Nephron (organoid): Measurements from ENCODE around the gene CTSE.
"Not testable (repeated sequence)": the region's sequence is repeated elsewhere in the genome, so short reads cannot be mapped to it uniquely, and the experiment has no call there.

Source experiments
- H3K27ac Mint-ChIP-seq, 3 experiments: 2 replicates each; pipeline ENCODE4 v1.8.0; 2020; ENCODE audit warnings: mixed read lengths in 3 of 3, mild to moderate bottlenecking in 2 of 3, moderate library complexity in 1 of 3
- H3K27me3 Mint-ChIP-seq: 2 replicates; pipeline ENCODE4 v1.8.0; 2021; ENCODE audit warnings: low read depth, mild to moderate bottlenecking, moderate library complexity, mixed read lengths
- H3K36me3 Mint-ChIP-seq: 2 replicates; pipeline ENCODE4 v1.8.0; 2020; ENCODE audit warnings: low read depth, mixed read lengths
- H3K4me1 Mint-ChIP-seq: 2 replicates; pipeline ENCODE4 v1.8.0; 2020; ENCODE audit warnings: mixed read lengths
- H3K4me3 Mint-ChIP-seq, 3 experiments: 2 replicates each; pipeline ENCODE4 v1.8.0; 2020; ENCODE audit warnings: mild to moderate bottlenecking in 3 of 3, mixed read lengths in 3 of 3, moderate library complexity in 2 of 3
- H3K9me3 Mint-ChIP-seq: 2 replicates; pipeline ENCODE4 v1.8.0; 2020; ENCODE audit warnings: mixed read lengths
- CTCF ChIP-seq, 3 experiments: fragments of 200-600 bp; sonication (generic); IDR thresholded peaks; one replicate each; pipeline ENCODE4 v1.5.0; 2021; ENCODE audit warnings: antibody characterized with exemption in 3 of 3; ENCODE audit not compliant: unreplicated experiment in 3 of 3

Gene CTSE

GRCh38 chr1:206065547-206066145, 42.0 kb upstream of the CTSE start:
- Mint-ChIP-seq H3K27me3 (peaks cover 4% of the 10 kb centered on the region), H3K36me3 (peaks cover 9% of the 10 kb centered on the region), H3K27ac (no peak overlapping the region), H3K9me3 (peaks cover 11% of the 10 kb centered on the region), H3K4me1 (peaks cover 14% of the 10 kb centered on the region), H3K4me3 (no peak overlapping the region)
- no peak for TF ChIP-seq CTCF (IDR thresholded peaks at IDR 0.05; ENCODE audit: unreplicated experiment in 3 of 3)

DNA sequence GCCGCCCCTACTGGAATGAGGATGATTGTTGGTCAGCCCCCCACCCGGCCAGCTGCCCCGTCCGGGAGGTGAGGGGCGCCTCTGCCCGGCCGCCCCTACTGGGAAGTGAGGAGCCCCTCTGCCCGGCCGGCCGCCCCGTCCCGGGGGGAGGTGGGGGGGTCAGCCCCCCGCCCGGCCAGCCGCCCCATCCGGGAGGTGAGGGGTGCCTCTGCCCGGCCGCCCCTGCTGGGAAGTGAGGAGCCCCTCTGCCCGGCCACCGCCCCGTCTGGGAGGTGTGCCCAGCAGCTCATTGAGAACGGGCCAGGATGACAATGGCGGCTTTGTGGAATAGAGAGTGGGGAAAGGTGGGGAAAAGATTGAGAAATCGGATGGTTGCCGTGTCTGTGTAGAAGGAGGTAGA, 40.8 kb upstream of the CTSE start:
- H3K4me1 Mint-ChIP-seq = peaks cover 14% of the 10 kb centered on the region
- not testable (repeated sequence) for H3K27ac Mint-ChIP-seq, H3K27me3 Mint-ChIP-seq, H3K36me3 Mint-ChIP-seq, H3K4me3 Mint-ChIP-seq
- peaks cover 11% of the 10 kb centered on the region for H3K9me3 Mint-ChIP-seq

DNA sequence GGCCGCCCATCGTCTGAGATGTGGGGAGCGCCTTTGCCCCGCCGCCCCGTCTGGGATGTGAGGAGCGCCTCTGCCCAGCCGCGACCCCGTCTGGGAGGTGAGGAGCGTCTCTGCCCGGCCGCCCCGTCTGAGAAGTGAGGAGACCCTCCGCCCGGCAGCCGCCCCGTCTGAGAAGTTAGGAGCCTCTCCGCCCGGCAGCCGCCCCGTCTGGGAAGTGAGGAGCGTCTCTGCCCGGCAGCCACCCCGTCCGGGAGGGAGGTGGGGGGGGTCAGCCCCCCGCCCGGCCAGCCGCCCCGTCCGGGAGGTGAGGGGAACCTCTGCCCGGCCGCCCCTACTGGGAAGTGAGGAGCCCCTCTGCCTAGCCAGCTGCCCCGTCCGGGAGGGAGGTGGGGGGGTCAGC, 40.3 kb upstream of the CTSE start:
- H3K4me3 Mint-ChIP-seq, H3K27me3 Mint-ChIP-seq, H3K36me3 Mint-ChIP-seq, H3K27ac Mint-ChIP-seq: not testable (repeated sequence)
- peaks cover 11% of the 10 kb centered on the region for H3K9me3 Mint-ChIP-seq
- peaks cover 14% of the 10 kb centered on the region for H3K4me1 Mint-ChIP-seq

GRCh38 chr1:206062464-206062863, 38.8 kb upstream of the CTSE start:
- Mint-ChIP-seq H3K27ac (no peak overlapping the region), H3K4me1 (peaks cover 10% of the 10 kb centered on the region), H3K27me3 (peaks cover 11% of the 10 kb centered on the region), H3K36me3 (peaks cover 9% of the 10 kb centered on the region), H3K4me3 (no peak overlapping the region), H3K9me3 (peaks cover 11% of the 10 kb centered on the region)
- TF ChIP-seq CTCF (IDR thresholded peaks at IDR 0.05; ENCODE audit: unreplicated experiment in 3 of 3) = no peak

GRCh38 chr1:206060844-206061243, 37.1 kb upstream of the CTSE start:
- H3K4me3 Mint-ChIP-seq = no peak overlapping the region
- peaks cover 11% of the 10 kb centered on the region for H3K27me3 Mint-ChIP-seq

GRCh38 chr1:206059355-206059915, 35.7 kb upstream of the CTSE start:
- no peaks in the 10 kb centered on the region for H3K4me1 Mint-ChIP-seq
- peaks cover 11% of the 10 kb centered on the region for H3K9me3 Mint-ChIP-seq
- peaks cover 9% of the 10 kb centered on the region for H3K36me3 Mint-ChIP-seq
- no peak overlapping the region for H3K4me3 Mint-ChIP-seq
- no peak overlapping the region for H3K27ac Mint-ChIP-seq
- TF ChIP-seq CTCF (IDR thresholded peaks at IDR 0.05; ENCODE audit: unreplicated experiment in 3 of 3) = no peak
- H3K27me3 Mint-ChIP-seq = peaks cover 11% of the 10 kb centered on the region

More at GRCh38 chr1:206060844-206061243, 37.1 kb upstream of the CTSE start:
- Mint-ChIP-seq H3K36me3 (peaks cover 9% of the 10 kb centered on the region), H3K4me1 (no peaks in the 10 kb centered on the region), H3K27ac (no peak overlapping the region), H3K9me3 (peaks cover 11% of the 10 kb centered on the region)
- TF ChIP-seq CTCF (IDR thresholded peaks at IDR 0.05; ENCODE audit: unreplicated experiment in 3 of 3) = no peak

GRCh38 chr1:206058927-206059292, 35.2 kb upstream of the CTSE start:
- H3K4me1 Mint-ChIP-seq = no peaks in the 10 kb centered on the region
- TF ChIP-seq CTCF (IDR thresholded peaks at IDR 0.05; ENCODE audit: unreplicated experiment in 3 of 3) = no peak
- peaks cover 11% of the 10 kb centered on the region for H3K27me3 Mint-ChIP-seq

GRCh38 chr1:206058289-206058926, 34.7 kb upstream of the CTSE start:
- Mint-ChIP-seq H3K27me3 (peaks cover 11% of the 10 kb centered on the region), H3K27ac (peak overlapping the region in 1 of 3 experiments; percentile 10), H3K9me3 (peaks cover 11% of the 10 kb centered on the region)
- H3K4me3 Mint-ChIP-seq, H3K4me1 Mint-ChIP-seq, H3K36me3 Mint-ChIP-seq: not testable (repeated sequence)

More at GRCh38 chr1:206058927-206059292, 35.2 kb upstream of the CTSE start:
- peaks cover 9% of the 10 kb centered on the region for H3K36me3 Mint-ChIP-seq
- H3K27ac Mint-ChIP-seq = peak overlapping the region in 1 of 3 experiments; percentile 10
- H3K9me3 Mint-ChIP-seq = peaks cover 11% of the 10 kb centered on the region
- H3K4me3 Mint-ChIP-seq = no peak overlapping the region

- H3K4me1 Mint-ChIP-seq, H3K36me3 Mint-ChIP-seq, H3K27ac Mint-ChIP-seq, H3K9me3 Mint-ChIP-seq, H3K4me3 Mint-ChIP-seq: not testable (repeated sequence)
- H3K27me3 Mint-ChIP-seq = peaks cover 16% of the 10 kb centered on the region
Measured at GRCh38 chr1:206055639-206056323, 32.1 kb upstream of the CTSE start.
